ENCODE measurements around the gene RASGEF1C.

The RASGEF1C gene

DNA sequence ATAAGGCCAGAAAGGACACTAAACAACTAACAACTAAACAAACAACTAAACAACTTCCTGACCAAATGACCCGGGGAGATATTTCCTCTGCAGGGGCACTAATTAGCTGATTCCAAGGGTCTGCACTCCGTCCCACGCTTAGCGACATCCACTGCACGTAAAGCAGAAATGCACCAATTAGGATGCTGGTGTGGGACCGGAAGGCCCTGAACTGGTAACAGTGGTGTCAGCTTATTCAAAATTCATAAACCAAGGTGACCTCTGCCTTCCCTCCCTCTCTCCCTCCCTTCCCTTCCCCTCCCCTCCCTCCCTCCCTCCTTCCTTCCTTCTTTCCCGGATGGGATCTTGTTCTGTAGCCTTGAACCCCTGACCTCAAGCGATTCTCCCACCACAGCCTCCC lies 9.6 kb downstream of the RASGEF1C start:
- Histone ChIP-seq H3K9me3 (ENCODE audit: control insufficient read depth, insufficient read depth, low read length) (no peaks in the 10 kb centered on the region), H3K9ac (ENCODE audit: low read depth, low read length) (no peak overlapping the region), H3K27me3 (ENCODE audit: control insufficient read depth, insufficient read depth, low read length) (no peaks in the 10 kb centered on the region), H3K4me1 (ENCODE audit: control insufficient read depth, insufficient read depth, low read length) (no peaks in the 10 kb centered on the region), H3K4me3 (ENCODE audit: low read depth, low read length) (no peak overlapping the region), H3K36me3 (ENCODE audit: control insufficient read depth, insufficient read depth, low read length) (no peaks in the 10 kb centered on the region), H3K27ac (ENCODE audit: low read depth, low read length) (no peak overlapping the region)

DNA sequence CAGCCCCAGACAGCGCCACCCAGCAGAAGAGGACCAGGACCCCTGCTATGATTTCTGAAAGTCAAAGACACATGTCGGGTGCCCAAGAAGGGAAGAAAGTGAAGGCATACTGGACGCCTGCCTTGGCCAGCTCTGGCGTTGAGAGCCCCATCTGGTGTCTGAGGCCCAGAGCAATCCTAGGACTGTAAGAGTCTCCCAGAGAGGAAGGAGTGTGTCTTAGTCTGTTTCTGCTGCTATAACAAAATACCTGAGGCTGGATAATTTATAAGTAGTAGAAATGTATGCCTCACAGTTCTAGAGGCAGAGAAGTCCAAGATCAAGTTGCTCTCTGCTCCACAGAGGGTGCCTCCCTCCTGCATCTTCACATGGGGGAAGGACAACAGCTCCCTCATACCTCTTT lies 10.8 kb downstream of the RASGEF1C start:
- no peaks in the 10 kb centered on the region for H3K4me1 ChIP-seq (ENCODE audit: control insufficient read depth, insufficient read depth, low read length)
- H3K27ac ChIP-seq (ENCODE audit: low read depth, low read length): no peak overlapping the region
- H3K9me3 ChIP-seq (ENCODE audit: control insufficient read depth, insufficient read depth, low read length): no peaks in the 10 kb centered on the region
- no peak overlapping the region for H3K4me3 ChIP-seq (ENCODE audit: low read depth, low read length)
- H3K9ac ChIP-seq (ENCODE audit: low read depth, low read length): no peak overlapping the region
- no peaks in the 10 kb centered on the region for H3K27me3 ChIP-seq (ENCODE audit: control insufficient read depth, insufficient read depth, low read length)
- H3K36me3 ChIP-seq (ENCODE audit: control insufficient read depth, insufficient read depth, low read length): no peaks in the 10 kb centered on the region

DNA sequence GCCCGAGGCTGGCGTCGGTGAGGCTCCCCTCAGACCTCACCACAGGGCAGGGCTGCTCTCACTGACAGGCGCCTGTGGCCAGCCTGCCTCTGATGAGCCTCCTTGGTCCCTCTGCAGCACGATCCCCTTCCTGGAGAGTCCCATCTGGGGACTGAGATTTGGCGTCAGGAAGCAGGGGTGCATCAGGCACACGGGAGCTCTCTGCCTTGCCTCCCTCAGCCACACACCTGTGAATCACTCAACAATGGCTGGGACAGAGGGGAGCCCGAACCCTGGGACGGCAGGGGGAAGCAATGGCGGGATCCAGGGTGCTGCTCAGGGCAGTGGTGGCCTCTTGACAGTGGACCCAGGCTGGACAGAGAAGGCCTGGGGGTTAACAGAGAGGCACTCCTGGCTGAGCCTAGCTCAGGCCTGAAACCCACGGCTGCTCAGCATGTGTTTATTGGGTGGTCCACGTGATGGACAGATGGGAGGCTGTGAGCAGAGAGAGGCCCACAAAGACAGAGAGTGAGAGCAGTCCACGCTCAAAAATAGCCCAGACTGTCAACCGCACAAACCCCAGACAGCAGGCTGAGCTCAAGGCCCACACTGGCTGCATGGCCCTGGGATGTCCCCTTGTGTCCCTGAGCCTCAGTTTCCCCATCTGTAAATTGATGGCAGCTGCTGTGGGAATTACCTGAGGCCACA lies 11.9 kb downstream of the RASGEF1C start:
- Histone ChIP-seq H3K4me1 (ENCODE audit: control insufficient read depth, insufficient read depth, low read length) (no peaks in the 10 kb centered on the region), H3K27me3 (ENCODE audit: control insufficient read depth, insufficient read depth, low read length) (no peaks in the 10 kb centered on the region), H3K27ac (ENCODE audit: low read depth, low read length) (no peak overlapping the region), H3K9ac (ENCODE audit: low read depth, low read length) (no peak overlapping the region), H3K36me3 (ENCODE audit: control insufficient read depth, insufficient read depth, low read length) (no peaks in the 10 kb centered on the region), H3K9me3 (ENCODE audit: control insufficient read depth, insufficient read depth, low read length) (no peaks in the 10 kb centered on the region), H3K4me3 (ENCODE audit: low read depth, low read length) (no peak overlapping the region)

DNA sequence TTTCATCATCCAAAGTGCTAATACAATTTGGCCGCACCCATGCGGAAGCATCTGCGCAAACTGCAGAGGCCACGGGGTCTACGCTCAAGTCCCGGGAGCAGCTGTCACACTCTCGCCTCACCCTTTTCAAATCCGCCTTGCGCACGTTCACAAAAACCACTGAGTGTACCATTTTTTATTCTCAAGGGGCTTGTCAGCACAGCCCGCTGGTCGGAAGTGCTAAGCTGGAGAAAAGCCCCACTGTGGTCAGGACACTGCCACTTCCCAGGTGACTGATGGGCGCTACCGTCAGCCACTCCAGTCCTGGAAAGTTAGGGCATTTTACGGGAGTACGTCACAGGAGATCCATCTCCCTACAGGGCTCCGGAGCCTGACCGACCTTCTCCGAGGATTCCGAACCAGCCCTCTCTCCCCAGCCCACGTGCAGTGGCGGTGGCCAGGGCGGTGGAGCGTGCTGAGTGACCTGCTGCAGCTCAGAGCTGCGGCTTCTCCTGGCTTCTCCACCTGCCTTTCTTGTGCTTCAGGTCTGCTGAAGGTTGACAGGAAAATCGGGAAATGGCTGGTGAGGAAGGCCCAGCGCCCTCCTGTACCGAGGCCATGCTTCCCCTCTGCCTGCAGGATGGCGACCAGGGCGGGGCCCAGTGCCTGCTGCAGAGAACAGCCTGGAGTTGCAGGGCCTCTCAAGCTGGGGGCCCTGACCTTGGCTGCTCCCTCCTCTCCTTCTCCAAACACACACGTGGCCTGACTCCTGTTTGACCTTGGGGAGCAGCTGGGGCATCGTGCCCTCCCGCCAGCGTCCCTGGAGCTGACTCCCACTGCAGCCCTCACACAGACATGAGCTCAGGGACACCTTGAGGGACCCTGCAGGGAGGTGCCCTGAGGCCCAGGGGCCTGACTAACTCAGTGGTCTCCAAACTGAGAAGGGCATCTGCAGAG lies 14.3 kb downstream of the RASGEF1C start:
- Histone ChIP-seq H3K27ac (ENCODE audit: low read depth, low read length) (no peak overlapping the region), H3K4me1 (ENCODE audit: control insufficient read depth, insufficient read depth, low read length) (no peaks in the 10 kb centered on the region), H3K36me3 (ENCODE audit: control insufficient read depth, insufficient read depth, low read length) (no peaks in the 10 kb centered on the region), H3K27me3 (ENCODE audit: control insufficient read depth, insufficient read depth, low read length) (no peaks in the 10 kb centered on the region), H3K4me3 (ENCODE audit: low read depth, low read length) (no peak overlapping the region), H3K9me3 (ENCODE audit: control insufficient read depth, insufficient read depth, low read length) (0 out of 2 replicates have a peak, but pooled peaks cover 4% of the 10 kb centered on the region), H3K9ac (ENCODE audit: low read depth, low read length) (no peak overlapping the region)

DNA sequence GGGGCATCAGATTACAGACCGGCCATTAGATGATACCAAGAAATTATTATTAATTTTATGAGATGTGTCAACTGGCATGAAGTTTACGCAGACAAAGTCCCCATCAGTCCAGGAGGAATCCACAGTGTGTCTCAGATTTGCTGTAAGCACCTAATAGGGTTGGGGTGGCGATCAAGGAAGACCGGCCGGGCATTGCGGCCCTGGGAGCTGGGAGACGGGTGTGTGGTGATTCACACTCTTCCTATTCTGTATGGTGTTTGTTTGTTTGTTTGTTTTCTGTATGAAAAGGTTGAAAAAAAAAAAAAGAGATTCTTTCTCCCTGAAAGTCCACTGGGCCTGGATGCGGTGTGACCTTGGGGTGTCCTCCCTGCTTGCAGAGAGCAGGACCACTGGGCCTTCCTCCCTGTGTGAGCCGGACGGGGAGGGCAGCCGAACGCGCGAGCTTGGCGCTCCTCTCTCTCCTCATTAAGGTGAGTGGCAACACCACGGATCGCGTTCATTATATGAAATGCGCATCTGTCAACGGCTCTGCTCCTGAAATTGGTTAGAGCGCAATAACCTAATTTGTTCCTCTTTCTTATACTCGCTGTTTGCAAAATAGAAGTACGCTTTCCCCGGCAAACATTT lies 15.1 kb downstream of the RASGEF1C start:
- 0 out of 2 replicates have a peak, but pooled peaks cover 4% of the 10 kb centered on the region for H3K9me3 ChIP-seq (ENCODE audit: control insufficient read depth, insufficient read depth, low read length)
- H3K9ac ChIP-seq (ENCODE audit: low read depth, low read length): no peak overlapping the region
- H3K27me3 ChIP-seq (ENCODE audit: control insufficient read depth, insufficient read depth, low read length): no peaks in the 10 kb centered on the region
- no peak overlapping the region for H3K27ac ChIP-seq (ENCODE audit: low read depth, low read length)
- no peaks in the 10 kb centered on the region for H3K4me1 ChIP-seq (ENCODE audit: control insufficient read depth, insufficient read depth, low read length)
- H3K36me3 ChIP-seq (ENCODE audit: control insufficient read depth, insufficient read depth, low read length): no peaks in the 10 kb centered on the region
- no peak overlapping the region for H3K4me3 ChIP-seq (ENCODE audit: low read depth, low read length)

DNA sequence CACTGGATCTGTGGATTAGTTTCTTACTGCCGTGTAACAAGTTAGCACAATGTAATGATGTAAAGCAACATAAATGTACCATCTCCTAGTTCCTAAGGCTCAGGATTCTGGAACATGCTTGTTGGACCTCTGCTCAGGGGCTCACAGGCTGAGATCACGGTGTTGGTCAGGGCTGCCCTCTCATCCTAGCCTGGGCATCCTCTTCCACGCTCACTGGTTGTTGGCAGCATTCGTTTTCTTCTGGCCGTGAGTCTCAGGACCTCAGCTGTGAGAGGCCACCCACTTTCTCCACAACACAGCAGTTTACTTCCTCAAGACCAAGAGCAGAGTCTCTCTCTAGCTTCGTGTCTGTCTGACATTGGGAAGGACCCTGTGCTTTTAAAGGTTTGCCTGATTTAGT lies 17.3 kb downstream of the RASGEF1C start:
- H3K4me1 ChIP-seq (ENCODE audit: control insufficient read depth, insufficient read depth, low read length): no peaks in the 10 kb centered on the region
- no peak overlapping the region for H3K9ac ChIP-seq (ENCODE audit: low read depth, low read length)
- H3K4me3 ChIP-seq (ENCODE audit: low read depth, low read length): no peak overlapping the region
- H3K27me3 ChIP-seq (ENCODE audit: control insufficient read depth, insufficient read depth, low read length): no peaks in the 10 kb centered on the region
- 0 out of 2 replicates have a peak, but pooled peaks cover 4% of the 10 kb centered on the region for H3K9me3 ChIP-seq (ENCODE audit: control insufficient read depth, insufficient read depth, low read length)
- H3K27ac ChIP-seq (ENCODE audit: low read depth, low read length): no peak overlapping the region
- no peaks in the 10 kb centered on the region for H3K36me3 ChIP-seq (ENCODE audit: control insufficient read depth, insufficient read depth, low read length)

DNA sequence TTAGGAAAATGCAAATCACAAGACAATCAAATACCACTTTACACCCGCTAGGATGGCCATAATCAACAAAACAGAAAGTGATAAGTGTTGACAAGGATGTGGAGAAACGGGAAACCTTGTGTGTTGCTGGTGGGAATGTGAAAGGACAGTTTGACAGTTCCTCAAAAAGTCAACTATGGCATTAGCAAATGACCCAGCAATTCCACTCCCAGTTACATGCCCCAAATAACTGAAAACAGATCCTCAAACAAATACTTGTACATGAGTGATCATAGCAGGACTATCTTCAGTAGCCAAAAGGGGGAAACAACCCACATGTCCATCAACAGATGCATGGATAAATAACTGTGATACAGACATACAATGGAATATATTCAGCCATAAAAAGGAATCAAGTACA lies 21.2 kb downstream of the RASGEF1C start:
- no peak overlapping the region for H3K9ac ChIP-seq (ENCODE audit: low read depth, low read length)
- H3K27me3 ChIP-seq (ENCODE audit: control insufficient read depth, insufficient read depth, low read length): no peaks in the 10 kb centered on the region
- H3K4me3 ChIP-seq (ENCODE audit: low read depth, low read length): no peak overlapping the region
- no peaks in the 10 kb centered on the region for H3K36me3 ChIP-seq (ENCODE audit: control insufficient read depth, insufficient read depth, low read length)
- H3K9me3 ChIP-seq (ENCODE audit: control insufficient read depth, insufficient read depth, low read length): 0 out of 2 replicates have a peak, but pooled peaks cover 4% of the 10 kb centered on the region
- no peak overlapping the region for H3K27ac ChIP-seq (ENCODE audit: low read depth, low read length)
- no peaks in the 10 kb centered on the region for H3K4me1 ChIP-seq (ENCODE audit: control insufficient read depth, insufficient read depth, low read length)

DNA sequence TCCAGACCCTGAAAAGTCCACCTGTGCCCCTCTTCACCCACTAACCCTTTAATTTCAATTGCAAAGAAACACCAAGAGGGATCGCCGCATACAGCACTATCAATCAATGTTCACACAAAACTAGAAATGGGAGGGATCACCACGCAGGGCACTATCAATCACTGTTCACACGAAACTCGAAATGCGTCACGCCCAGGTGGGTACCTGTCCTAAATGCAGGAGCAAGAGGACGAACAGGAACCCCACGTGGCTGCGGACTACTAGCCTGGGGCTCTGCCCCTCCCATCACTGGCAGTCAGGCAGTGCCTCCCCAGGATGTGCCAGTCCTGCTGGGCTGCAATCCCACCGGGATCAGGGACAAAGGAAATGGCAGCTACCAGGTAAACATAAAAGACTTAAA lies 28.2 kb downstream of the RASGEF1C start:
- H3K36me3 ChIP-seq (ENCODE audit: control insufficient read depth, insufficient read depth, low read length): no peaks in the 10 kb centered on the region
- no peaks in the 10 kb centered on the region for H3K27me3 ChIP-seq (ENCODE audit: control insufficient read depth, insufficient read depth, low read length)
- no peak overlapping the region for H3K9ac ChIP-seq (ENCODE audit: low read depth, low read length)
- no peak overlapping the region for H3K4me3 ChIP-seq (ENCODE audit: low read depth, low read length)
- no peaks in the 10 kb centered on the region for H3K4me1 ChIP-seq (ENCODE audit: control insufficient read depth, insufficient read depth, low read length)
- H3K27ac ChIP-seq (ENCODE audit: low read depth, low read length): no peak overlapping the region
- no peaks in the 10 kb centered on the region for H3K9me3 ChIP-seq (ENCODE audit: control insufficient read depth, insufficient read depth, low read length)

DNA sequence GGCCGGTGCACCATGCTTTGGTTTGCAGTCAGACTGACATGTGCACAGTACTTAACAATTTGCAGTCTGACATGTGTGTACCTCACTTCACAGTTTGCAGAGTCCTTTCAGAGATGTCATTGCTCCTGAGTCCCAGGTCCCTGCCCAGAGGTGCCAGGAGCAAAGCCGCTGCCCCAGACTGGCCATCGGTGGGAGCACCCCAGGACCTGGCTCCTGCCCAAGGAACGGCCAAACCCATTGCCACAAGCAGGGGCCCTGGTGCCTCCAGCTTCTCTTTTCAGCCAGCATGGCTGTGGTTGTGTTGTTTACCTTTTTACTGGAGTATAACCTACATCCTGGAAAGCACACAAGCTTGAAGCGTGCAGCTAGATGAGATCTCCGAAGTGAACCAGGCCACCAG lies 28.6 kb downstream of the RASGEF1C start:
- no peaks in the 10 kb centered on the region for H3K9me3 ChIP-seq (ENCODE audit: control insufficient read depth, insufficient read depth, low read length)
- H3K4me3 ChIP-seq (ENCODE audit: low read depth, low read length): no peak overlapping the region
- H3K27me3 ChIP-seq (ENCODE audit: control insufficient read depth, insufficient read depth, low read length): no peaks in the 10 kb centered on the region
- no peaks in the 10 kb centered on the region for H3K4me1 ChIP-seq (ENCODE audit: control insufficient read depth, insufficient read depth, low read length)
- H3K9ac ChIP-seq (ENCODE audit: low read depth, low read length): no peak overlapping the region
- no peaks in the 10 kb centered on the region for H3K36me3 ChIP-seq (ENCODE audit: control insufficient read depth, insufficient read depth, low read length)
- H3K27ac ChIP-seq (ENCODE audit: low read depth, low read length): no peak overlapping the region

DNA sequence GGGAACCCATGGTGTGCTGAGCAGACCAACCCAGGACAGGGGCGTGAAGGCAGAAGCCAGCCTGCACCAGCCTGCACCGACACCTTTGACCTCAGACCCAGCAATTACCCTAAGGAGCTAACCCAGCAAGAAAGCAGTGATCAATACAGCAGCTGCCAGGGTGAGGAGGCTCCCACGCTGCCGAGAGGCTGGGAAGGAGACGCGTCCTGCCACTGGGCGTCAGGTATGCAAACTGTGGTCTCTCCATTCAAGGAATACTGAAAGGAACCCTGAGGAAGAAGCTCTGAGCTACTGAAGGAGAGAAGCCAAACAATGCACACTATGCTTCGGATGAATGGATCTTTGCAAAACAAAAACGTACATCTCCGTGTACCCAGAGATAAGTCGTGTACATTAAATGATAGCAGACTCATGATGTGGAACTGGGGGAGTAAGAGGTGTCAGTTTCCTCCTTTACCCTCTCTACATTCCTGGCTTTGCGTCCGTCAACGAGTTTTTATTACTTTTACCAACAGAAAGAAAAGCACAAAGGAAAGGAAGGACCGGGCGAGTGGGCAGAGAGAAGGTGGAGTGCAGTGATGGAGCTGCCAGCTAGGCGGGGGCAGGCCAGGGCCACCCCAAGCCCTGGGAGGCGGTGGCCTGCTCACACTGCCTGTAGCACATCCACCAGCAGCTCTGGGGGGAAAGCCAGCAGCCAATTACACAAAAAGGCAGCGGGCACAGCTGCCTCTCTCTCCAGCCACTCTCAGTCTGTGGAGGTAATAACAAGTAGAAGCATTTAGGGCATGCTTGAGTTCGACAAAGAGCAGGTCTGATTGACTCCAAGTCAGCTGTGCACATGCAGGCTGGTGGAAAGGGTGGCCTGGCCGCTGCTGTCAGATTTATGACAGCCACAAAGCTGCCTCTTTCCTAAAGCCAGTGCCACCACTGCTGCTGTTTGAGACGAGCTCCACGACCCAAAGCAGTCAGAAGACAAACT lies 29.3 kb downstream of the RASGEF1C start:
- no peaks in the 10 kb centered on the region for H3K27me3 ChIP-seq (ENCODE audit: control insufficient read depth, insufficient read depth, low read length)
- H3K4me3 ChIP-seq (ENCODE audit: low read depth, low read length): no peak overlapping the region
- no peaks in the 10 kb centered on the region for H3K4me1 ChIP-seq (ENCODE audit: control insufficient read depth, insufficient read depth, low read length)
- no peaks in the 10 kb centered on the region for H3K9me3 ChIP-seq (ENCODE audit: control insufficient read depth, insufficient read depth, low read length)
- H3K36me3 ChIP-seq (ENCODE audit: control insufficient read depth, insufficient read depth, low read length): no peaks in the 10 kb centered on the region
- H3K27ac ChIP-seq (ENCODE audit: low read depth, low read length): no peak overlapping the region
- no peak overlapping the region for H3K9ac ChIP-seq (ENCODE audit: low read depth, low read length)

Data from HUES48 (cell line).